ENCODE data around the gene CST9L. TPM values are rescaled to one million over a fixed set of nuclear protein-coding genes. Genes with fewer than 3 reads are reported as not detected.

The CST9L gene
- total and polyA plus RNA-seq, 5 experiments from 2014 or later = not detected

DNA sequence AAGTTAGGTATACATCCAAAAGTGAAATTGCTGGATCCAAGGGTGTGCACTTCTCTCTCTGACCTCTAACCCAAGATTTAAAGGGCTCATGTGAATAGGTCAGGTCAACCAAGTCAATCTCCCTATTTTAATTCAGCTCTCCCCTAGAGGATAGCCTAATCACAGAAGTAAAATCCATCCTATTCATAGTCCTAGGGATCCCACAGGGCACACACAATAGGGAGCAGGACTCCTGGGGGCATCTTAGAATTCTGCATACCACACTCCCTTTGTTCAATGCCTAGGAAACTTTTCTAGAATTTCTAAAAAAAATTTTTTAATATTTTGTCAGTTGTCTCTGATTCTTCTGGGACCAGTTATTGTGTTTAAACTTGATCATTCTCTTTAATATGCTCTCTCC is 35.1 kb downstream of the CST9L start:
- Mint-ChIP-seq H3K4me1 (peaks cover 0 to 15% (median 0%) of the 10 kb centered on the region in 4 donors), H3K36me3 (peaks cover 0 to 12% (median 0%) of the 10 kb centered on the region in 3 donors), H3K27ac (no peak overlapping the region), H3K4me3 (no peak overlapping the region), H3K27me3 (peaks cover 0 to 2% (median under 1%) of the 10 kb centered on the region in 5 donors), H3K9me3 (peaks cover 5 to 29% (median 14%) of the 10 kb centered on the region in 9 donors)
- ATAC-seq = no peak
- POLR2A ChIA-PET = no interaction called here
- no peak for DNase-seq

DNA sequence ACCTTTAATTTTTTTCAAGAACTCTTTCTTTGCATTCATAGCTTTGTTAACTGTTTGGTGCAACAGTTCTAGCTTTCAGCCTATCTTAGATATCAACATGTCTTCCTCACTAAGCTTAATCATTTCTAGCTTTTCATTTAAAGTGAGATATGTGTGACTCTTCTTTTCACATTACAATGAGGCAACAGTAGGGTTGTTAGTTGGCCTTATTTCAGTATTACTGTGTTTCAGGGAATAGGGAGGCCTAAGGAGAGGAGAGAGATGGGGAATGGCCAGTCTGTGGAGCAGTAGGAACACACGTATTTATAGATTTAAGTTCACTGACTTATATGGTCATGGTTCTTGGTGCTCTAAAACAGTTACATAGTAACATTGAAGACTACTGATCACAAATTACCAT is 35.8 kb downstream of the CST9L start:
- DNase-seq (no peak), ATAC-seq (no peak)
- peaks cover 0 to 2% (median 0%) of the 10 kb centered on the region in 5 donors for H3K27me3 Mint-ChIP-seq
- POLR2A ChIA-PET = no interaction called here
- H3K4me3 Mint-ChIP-seq = no peak overlapping the region
- no peak overlapping the region for H3K27ac Mint-ChIP-seq
- H3K9me3 Mint-ChIP-seq = peaks cover 5 to 32% (median 17%) of the 10 kb centered on the region in 9 donors
- peaks cover 0 to 15% (median 0%) of the 10 kb centered on the region in 4 donors for H3K4me1 Mint-ChIP-seq
- H3K36me3 Mint-ChIP-seq = peaks cover 0 to 14% (median 0%) of the 10 kb centered on the region in 3 donors

DNA sequence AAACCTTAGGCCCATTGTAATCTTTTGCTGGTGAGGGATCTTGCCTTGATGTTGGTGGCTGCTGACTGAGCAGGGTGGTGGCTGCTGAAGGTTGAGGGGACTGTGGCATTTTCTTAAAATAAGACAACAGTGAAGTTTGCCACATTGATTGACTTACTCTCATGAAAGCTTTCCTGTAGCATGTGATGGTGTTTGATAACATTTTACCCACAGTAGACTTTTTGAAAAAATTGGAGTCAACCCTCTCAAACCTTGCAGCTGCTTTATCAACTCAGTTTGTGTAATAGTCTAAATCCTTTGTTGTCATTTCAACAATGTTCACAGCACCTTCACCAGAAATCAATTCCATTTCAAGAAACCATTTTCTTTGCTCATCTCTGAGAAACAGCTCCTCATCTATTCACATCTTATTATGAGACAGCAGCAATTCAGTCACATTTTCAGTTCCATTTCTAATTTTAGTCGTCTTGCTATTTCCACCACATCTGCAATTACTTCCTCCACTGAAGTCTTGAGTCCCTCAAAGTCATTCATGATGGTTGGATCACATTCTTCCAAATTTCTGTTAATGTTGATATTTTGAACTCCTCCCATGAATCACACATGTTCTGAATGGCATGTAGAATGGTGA is 37.2 kb downstream of the CST9L start:
- DNase-seq = peak in 1 of 10 donors; percentile 4
- Mint-ChIP-seq H3K4me1 (peaks cover 0 to 15% (median 0%) of the 10 kb centered on the region in 4 donors), H3K27me3 (peaks cover 0 to 2% (median 0%) of the 10 kb centered on the region in 5 donors), H3K27ac (peak overlapping the region in 2 of 10 donors; percentile 20 to 33), H3K9me3 (peaks cover 5 to 37% (median 18%) of the 10 kb centered on the region in 9 donors), H3K36me3 (peaks cover 0 to 18% (median 0%) of the 10 kb centered on the region in 3 donors), H3K4me3 (no peak overlapping the region)
- no peak for ATAC-seq
- POLR2A ChIA-PET = no interaction called here

- ATAC-seq (no peak), DNase-seq (no peak)
- POLR2A ChIA-PET = no interaction called here
- peaks cover 0 to 15% (median 0%) of the 10 kb centered on the region in 4 donors for H3K4me1 Mint-ChIP-seq
- H3K4me3 Mint-ChIP-seq = no peak overlapping the region
- H3K27ac Mint-ChIP-seq = no peak overlapping the region
- H3K36me3 Mint-ChIP-seq = peaks cover 0 to 18% (median 0%) of the 10 kb centered on the region in 3 donors
- peaks cover 0 to 4% (median 0%) of the 10 kb centered on the region in 5 donors for H3K27me3 Mint-ChIP-seq
- peaks cover 5 to 37% (median 18%) of the 10 kb centered on the region in 9 donors for H3K9me3 Mint-ChIP-seq
Measured at GRCh38 chr20:23528867-23529431, 39.3 kb downstream of the CST9L start.

GRCh38 chr20:23526850-23527249 is 41.4 kb downstream of the CST9L start:
- peaks cover 0 to 18% (median 0%) of the 10 kb centered on the region in 3 donors for H3K36me3 Mint-ChIP-seq
- H3K4me3 Mint-ChIP-seq = no peak overlapping the region
- DNase-seq (no peak), ATAC-seq (no peak)
- POLR2A ChIA-PET = no interaction called here
- peaks cover 0 to 5% (median 0%) of the 10 kb centered on the region in 5 donors for H3K27me3 Mint-ChIP-seq
- H3K9me3 Mint-ChIP-seq = peaks cover 5 to 37% (median 18%) of the 10 kb centered on the region in 9 donors
- H3K4me1 Mint-ChIP-seq = peaks cover 0 to 13% (median 0%) of the 10 kb centered on the region in 4 donors
- no peak overlapping the region for H3K27ac Mint-ChIP-seq

DNA sequence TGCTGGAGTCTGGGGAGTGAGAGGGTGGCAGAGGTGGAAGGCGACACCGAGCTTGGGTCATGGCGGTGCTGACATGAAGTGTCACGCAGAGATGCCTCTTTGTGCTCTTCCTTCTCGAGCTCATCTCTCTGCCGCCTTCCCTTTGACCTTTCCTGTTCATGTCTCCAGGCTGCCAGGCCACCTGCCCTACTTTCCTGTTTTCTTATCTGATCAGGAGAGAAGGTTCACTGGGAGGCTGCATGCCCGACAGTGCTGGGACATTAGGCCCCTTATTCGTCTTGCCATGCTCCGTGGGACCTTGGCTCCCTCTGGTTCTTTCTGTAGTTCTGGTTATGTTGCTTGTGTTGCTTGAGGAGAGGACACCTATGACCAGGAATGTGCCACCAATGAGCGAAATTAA is 44.1 kb downstream of the CST9L start:
- POLR2A ChIA-PET = no interaction called here
- H3K27ac Mint-ChIP-seq = no peak overlapping the region
- no peak for ATAC-seq

GRCh38 chr20:23520185-23520584 is 48.1 kb downstream of the CST9L start:
- Mint-ChIP-seq H3K27ac (no peak overlapping the region), H3K9me3 (no peaks in the 10 kb centered on the region), H3K36me3 (no peaks in the 10 kb centered on the region), H3K27me3 (peaks cover 0 to 5% (median 0%) of the 10 kb centered on the region in 5 donors), H3K4me3 (no peak overlapping the region), H3K4me1 (no peaks in the 10 kb centered on the region)
- POLR2A ChIA-PET = no interaction called here
- ATAC-seq (no peak), DNase-seq (no peak)

More for the DNA sequence above, 44.1 kb downstream of the CST9L start:
- H3K4me3 Mint-ChIP-seq = no peak overlapping the region
- H3K27me3 Mint-ChIP-seq = peaks cover 0 to 5% (median 0%) of the 10 kb centered on the region in 5 donors
- peaks cover 0 to 13% (median 0%) of the 10 kb centered on the region in 3 donors for H3K36me3 Mint-ChIP-seq
- H3K4me1 Mint-ChIP-seq = no peaks in the 10 kb centered on the region
- peaks cover 4 to 18% (median 12%) of the 10 kb centered on the region in 9 donors for H3K9me3 Mint-ChIP-seq
- DNase-seq = no peak

- no peak for DNase-seq
- no peaks in the 10 kb centered on the region for H3K36me3 Mint-ChIP-seq
- H3K27me3 Mint-ChIP-seq = peaks cover 0 to 5% (median 0%) of the 10 kb centered on the region in 5 donors
- no peak overlapping the region for H3K4me3 Mint-ChIP-seq
- POLR2A ChIA-PET = no interaction called here
- no peak overlapping the region for H3K27ac Mint-ChIP-seq
- H3K4me1 Mint-ChIP-seq = no peaks in the 10 kb centered on the region
- ATAC-seq = no peak
- no peaks in the 10 kb centered on the region for H3K9me3 Mint-ChIP-seq
Measured at GRCh38 chr20:23519556-23519955, 48.7 kb downstream of the CST9L start.

DNA sequence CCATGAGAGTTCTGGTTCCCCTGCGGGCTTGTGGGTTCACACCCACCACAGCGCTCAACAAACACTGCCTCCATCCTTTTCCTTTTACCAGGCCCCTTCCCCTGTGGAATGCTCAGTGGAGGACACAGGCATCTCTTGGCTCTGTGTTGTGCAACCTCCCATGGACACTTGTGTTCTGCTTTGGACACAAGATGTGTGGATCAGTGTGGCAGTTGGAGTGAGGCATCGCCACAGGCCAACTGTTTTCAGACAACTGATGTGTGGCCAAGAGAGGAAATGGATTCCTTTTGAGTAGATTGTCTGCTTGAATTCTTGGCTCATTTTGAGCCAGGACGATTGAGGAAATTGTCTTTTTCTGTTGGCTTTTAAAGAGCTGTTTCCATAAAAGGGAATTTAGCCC is 50.6 kb downstream of the CST9L start:
- no peaks in the 10 kb centered on the region for H3K9me3 Mint-ChIP-seq
- POLR2A ChIA-PET = no interaction called here
- no peak for ATAC-seq
- H3K27ac Mint-ChIP-seq = no peak overlapping the region
- no peaks in the 10 kb centered on the region for H3K36me3 Mint-ChIP-seq
- no peak for DNase-seq
- no peaks in the 10 kb centered on the region for H3K4me1 Mint-ChIP-seq
- no peak overlapping the region for H3K4me3 Mint-ChIP-seq
- H3K27me3 Mint-ChIP-seq = peaks cover 0 to 2% (median 0%) of the 10 kb centered on the region in 5 donors

DNA sequence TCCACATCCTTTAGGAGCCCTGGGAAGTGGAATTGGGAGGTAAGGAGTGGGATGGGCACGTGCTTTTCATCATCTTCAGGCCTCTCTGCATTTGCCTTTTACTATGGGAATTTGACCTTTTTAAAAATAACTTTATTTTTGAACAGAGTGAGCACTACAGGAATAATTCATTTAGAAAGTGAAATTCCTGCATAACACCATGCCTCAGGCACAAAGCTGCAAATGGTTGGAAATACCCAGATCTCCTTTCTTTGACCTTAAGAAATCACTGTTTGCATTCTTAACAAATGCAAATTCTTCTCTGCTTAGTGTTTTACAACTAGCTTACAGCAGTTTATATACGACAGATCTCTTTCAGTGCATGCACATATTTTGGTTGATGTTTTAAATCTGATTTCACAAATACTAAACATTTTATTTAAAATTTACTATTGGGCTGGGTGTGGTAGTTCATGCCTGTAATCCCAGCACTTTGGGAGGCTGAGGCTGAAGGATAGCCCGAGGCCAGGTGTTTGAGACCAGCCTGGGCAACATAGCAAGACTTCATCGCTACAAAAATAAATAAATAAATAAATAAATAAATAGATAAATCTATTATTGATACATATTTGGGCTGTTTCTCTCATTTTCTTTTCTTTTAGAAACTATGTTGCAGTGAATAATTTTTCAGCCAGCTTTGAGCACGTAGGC is 52.9 kb downstream of the CST9L start:
- H3K27ac Mint-ChIP-seq = no peak overlapping the region
- peaks cover 0 to 2% (median 0%) of the 10 kb centered on the region in 5 donors for H3K27me3 Mint-ChIP-seq
- H3K36me3 Mint-ChIP-seq = no peaks in the 10 kb centered on the region
- no peak overlapping the region for H3K4me3 Mint-ChIP-seq
- no peaks in the 10 kb centered on the region for H3K9me3 Mint-ChIP-seq
- no peaks in the 10 kb centered on the region for H3K4me1 Mint-ChIP-seq
- no peak for ATAC-seq
- DNase-seq = no peak
- POLR2A ChIA-PET = no interaction called here

- Mint-ChIP-seq H3K36me3 (no peaks in the 10 kb centered on the region), H3K4me3 (no peak overlapping the region), H3K27ac (no peak overlapping the region), H3K9me3 (no peaks in the 10 kb centered on the region), H3K4me1 (no peaks in the 10 kb centered on the region), H3K27me3 (peaks cover 0 to 2% (median 0%) of the 10 kb centered on the region in 5 donors)
- ATAC-seq (no peak), DNase-seq (no peak)
- POLR2A ChIA-PET = no interaction called here
Measured at GRCh38 chr20:23514848-23515247, 53.4 kb downstream of the CST9L start.

Data from naive thymus-derived CD8-positive, alpha-beta T cell (primary cell).